Retinal pigment epithelial cell (primary cell): ENCODE data around the gene SP7.

Experiments
- DNase-seq: peaks from one replicate; pipeline ENCODE4 v3.0.0-alpha.2; 2010; ENCODE audit warnings: low read depth
- H3K4me3 ChIP-seq: 2 replicates; pipeline ENCODE4 v1.5.1; 2011; ENCODE audit warnings: mild to moderate bottlenecking, low read length, control low read depth, moderate library complexity
- TF ChIP-seq, protein P1 (sequence below): conservative IDR thresholded peaks from 2 replicates; pipeline ENCODE4 v1.5.1; 2011; ENCODE audit warnings: low read depth, low read length, control low read depth, inconsistent platforms

SP7 gene

DNA sequence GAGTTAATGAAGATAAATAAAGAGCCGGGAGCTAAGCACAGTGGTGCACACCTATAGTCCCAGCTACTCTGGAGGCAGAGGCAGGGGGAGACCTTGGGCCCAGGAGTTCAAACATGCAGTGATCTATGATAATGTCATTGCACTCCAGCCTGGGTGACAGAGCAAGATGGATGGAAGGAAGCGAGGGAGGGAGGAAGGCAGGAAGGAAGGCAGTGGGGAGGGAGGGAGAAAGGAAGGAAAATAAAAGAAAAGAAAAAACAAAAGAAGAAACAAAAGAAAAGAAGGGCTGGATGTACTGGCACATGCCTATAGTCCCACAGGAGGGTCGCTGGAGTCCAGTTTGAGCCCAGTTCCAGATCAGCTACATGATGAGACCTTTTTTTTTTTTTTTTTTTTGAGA is 19.0 kb upstream of the SP7 start:
- TF ChIP-seq, protein P1, sequence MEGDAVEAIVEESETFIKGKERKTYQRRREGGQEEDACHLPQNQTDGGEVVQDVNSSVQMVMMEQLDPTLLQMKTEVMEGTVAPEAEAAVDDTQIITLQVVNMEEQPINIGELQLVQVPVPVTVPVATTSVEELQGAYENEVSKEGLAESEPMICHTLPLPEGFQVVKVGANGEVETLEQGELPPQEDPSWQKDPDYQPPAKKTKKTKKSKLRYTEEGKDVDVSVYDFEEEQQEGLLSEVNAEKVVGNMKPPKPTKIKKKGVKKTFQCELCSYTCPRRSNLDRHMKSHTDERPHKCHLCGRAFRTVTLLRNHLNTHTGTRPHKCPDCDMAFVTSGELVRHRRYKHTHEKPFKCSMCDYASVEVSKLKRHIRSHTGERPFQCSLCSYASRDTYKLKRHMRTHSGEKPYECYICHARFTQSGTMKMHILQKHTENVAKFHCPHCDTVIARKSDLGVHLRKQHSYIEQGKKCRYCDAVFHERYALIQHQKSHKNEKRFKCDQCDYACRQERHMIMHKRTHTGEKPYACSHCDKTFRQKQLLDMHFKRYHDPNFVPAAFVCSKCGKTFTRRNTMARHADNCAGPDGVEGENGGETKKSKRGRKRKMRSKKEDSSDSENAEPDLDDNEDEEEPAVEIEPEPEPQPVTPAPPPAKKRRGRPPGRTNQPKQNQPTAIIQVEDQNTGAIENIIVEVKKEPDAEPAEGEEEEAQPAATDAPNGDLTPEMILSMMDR = no peak
- H3K4me3 ChIP-seq = no peak overlapping the region
- DNase-seq = no peak

DNA sequence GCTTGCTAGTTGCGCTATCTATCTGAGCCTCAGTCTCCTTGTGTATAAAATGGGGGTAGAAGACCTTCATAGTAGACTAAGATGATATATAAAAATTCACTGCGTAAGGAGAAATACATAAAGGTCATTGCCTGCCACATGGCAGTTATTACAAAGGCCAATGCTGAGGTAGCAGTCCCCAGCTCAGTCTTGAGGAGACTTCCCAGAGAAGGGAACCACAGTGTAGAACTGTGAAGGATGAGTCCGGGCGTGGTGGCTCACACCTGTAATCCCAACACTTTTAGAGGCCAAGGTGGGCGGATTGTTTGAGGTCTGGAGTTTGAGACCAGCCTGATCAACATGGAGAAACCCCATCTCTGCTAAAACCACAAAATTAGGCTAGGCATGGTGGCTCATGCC is 17.1 kb upstream of the SP7 start:
- TF ChIP-seq, protein P1 = no peak
- no peak for DNase-seq
- H3K4me3 ChIP-seq = no peak overlapping the region

DNA sequence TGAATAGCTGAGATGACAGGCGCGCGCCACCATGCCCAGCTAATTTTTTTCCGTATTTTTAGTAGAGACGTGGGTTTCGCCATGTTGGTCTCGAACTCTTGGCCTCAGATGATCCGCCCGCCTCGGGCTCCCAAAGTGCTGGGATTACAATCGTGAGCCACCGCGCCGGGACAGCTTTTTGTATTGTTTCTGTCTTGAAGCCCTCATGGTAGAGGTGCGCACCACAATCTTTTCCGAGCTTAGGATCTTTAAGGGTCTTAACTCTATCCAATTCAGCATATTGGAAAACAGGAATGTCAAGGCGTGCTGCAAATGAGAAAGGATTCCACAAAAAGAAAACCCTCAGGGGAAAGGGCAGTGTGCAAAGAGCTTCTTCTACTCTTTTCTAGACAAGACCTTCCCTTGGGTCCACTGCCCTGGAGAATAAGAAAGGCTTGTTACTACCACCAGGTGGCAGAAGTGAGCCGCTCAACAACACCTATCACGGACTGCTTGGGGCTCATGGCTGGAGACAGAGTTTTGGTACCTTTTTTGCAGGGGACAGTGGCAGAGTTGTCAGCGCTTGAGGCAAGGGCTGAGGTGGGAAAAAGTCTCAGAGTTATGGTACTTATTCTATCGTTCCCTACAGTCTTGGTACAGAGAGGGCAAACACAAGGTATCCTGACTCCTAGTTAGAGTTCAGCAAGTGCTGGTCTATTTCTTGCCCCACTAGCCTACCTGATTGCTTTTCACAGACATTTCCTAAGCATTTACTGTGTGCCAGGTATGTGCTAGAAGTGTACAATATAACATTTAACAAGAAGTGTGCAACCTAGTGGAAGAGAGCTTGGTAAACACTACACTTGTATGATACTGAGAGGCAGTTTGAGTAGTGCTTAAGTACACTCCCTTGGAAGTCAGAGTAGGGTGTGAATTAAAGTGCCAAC is 16.4 kb upstream of the SP7 start:
- no peak for DNase-seq
- TF ChIP-seq, protein P1 = peak; percentile 84
- no peak overlapping the region for H3K4me3 ChIP-seq

DNA sequence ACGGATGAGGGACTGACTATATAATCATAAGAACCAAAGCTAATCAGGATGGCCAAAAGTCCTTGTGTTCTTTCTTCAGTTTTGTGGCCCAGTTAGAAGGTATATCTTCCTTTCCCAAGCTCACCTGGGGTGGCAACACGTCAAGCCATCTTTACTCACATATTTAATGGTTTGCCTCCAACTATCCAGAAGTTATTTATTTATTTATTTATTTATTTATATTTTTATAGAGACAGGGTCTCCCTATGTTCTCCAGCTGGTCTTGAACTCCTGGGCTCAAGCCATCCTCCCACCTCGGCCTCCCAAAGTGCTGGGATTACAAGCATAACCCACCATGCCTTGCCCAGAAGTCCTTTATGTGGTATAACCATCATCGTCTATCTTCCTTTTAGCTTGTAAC is 11.8 kb upstream of the SP7 start:
- TF ChIP-seq, protein P1 = no peak
- DNase-seq = no peak

DNA sequence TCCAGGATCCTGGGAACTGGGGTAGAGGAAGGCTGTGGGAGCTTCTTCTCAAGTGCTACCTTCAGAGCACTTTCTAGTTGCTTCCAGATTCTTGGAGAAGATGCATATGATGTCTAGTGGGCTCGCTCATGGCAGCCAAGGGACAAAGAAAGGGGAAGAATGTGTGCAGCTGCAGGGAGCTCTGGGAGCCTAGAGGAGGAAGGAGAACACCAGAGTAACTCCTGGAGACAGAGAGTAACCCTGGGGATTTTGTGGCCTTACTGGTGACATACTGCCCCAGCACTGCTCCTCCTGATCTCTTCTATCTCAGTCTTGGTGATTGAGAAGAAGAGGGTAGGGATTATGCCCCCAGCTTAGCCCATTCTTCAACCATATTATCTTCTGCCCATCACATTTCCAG is 10.3 kb upstream of the SP7 start:
- DNase-seq = no peak
- TF ChIP-seq, protein P1 = no peak

More for the DNA sequence above, 11.8 kb upstream of the SP7 start:
- H3K4me3 ChIP-seq = no peak overlapping the region

DNA sequence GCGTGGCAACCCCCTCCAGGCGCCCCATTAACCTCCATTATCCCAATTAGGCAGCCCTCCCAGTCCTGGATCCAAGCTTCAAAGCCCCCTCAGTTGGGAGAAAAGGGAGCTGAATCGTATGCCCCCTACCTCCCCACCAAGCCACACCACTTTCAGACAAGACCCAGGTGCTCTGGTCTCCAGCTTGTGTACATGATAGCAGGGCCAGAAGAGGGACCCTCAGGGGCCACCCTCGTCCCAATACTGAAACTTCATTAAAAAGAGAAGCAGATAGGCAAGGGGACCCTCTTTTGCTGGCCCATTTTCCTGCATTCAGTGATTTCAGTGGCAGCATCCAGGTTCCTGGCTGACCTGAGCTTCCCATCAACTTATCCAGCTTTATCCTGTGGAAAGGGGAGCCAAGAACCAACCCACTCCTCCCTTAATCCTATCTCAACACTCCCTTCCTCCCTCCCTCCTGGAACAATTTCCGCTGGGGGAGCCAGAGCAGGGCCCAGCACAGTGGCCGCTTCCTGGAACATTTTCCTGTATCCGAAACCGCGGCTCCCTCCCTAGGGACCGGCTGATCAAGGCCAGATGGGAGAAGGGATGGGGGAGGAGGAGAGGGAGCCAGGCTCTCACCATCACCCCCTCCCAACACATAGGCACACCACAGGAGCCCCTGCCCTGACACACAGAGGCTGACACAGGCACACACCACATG is 9.5 kb upstream of the SP7 start:
- no peak for DNase-seq
- H3K4me3 ChIP-seq = peak overlapping the region; percentile 76
- TF ChIP-seq, protein P1 = no peak

More for the DNA sequence above, 10.3 kb upstream of the SP7 start:
- H3K4me3 ChIP-seq = no peak overlapping the region
